T-helper 2 cell treated with Interferon-gamma antibody and Interleukin-4, amounts not matched to agents 5 μg/mL and 100 μg/mL, for 36 hours (primary cell): Measurements from ENCODE around the gene CNKSR3.
A peak's percentile ranks its signal among the peaks of the same experiment; 100 is the strongest.
"Not testable (repeated sequence)": the region's sequence is repeated elsewhere in the genome, so short reads cannot be mapped to it uniquely, and the experiment has no call there.

Source experiments
- DNase-seq: peaks from one replicate; pipeline ENCODE4 v3.0.0; 2021; ENCODE audit warnings: low spot score
- H3K27ac Mint-ChIP-seq: one replicate; pipeline ENCODE4 v1.8.0; 2021; ENCODE audit warnings: mild to moderate bottlenecking, mixed read lengths
- H3K27me3 Mint-ChIP-seq: one replicate; pipeline ENCODE4 v1.8.0; 2021; ENCODE audit warnings: low read depth, mixed read lengths
- H3K36me3 Mint-ChIP-seq: one replicate; pipeline ENCODE4 v1.8.0; 2021; ENCODE audit warnings: low read depth, mixed read lengths
- H3K4me1 Mint-ChIP-seq: one replicate; pipeline ENCODE4 v1.8.0; 2021; ENCODE audit warnings: low read depth, mixed read lengths
- H3K4me3 Mint-ChIP-seq: one replicate; pipeline ENCODE4 v1.8.0; 2022; ENCODE audit warnings: mild to moderate bottlenecking, moderate library complexity, mixed read lengths
- H3K9me3 Mint-ChIP-seq: one replicate; pipeline ENCODE4 v1.8.0; 2021; ENCODE audit warnings: mixed read lengths

CNKSR3 gene

GRCh38 chr6:154516276-154516675, 5.8 kb upstream of the CNKSR3 start:
- peaks cover 21% of the 10 kb centered on the region for H3K27me3 Mint-ChIP-seq
- no peaks in the 10 kb centered on the region for H3K36me3 Mint-ChIP-seq
- DNase-seq = no peak
- no peak overlapping the region for H3K4me3 Mint-ChIP-seq
- no peaks in the 10 kb centered on the region for H3K4me1 Mint-ChIP-seq
- H3K27ac Mint-ChIP-seq = no peak overlapping the region
- H3K9me3 Mint-ChIP-seq = no peaks in the 10 kb centered on the region

GRCh38 chr6:154515826-154516225, 5.3 kb upstream of the CNKSR3 start:
- no peaks in the 10 kb centered on the region for H3K9me3 Mint-ChIP-seq
- DNase-seq = no peak
- no peaks in the 10 kb centered on the region for H3K36me3 Mint-ChIP-seq
- H3K27ac Mint-ChIP-seq = no peak overlapping the region
- H3K4me3 Mint-ChIP-seq = no peak overlapping the region
- H3K4me1 Mint-ChIP-seq = peaks cover under 1% of the 10 kb centered on the region
- H3K27me3 Mint-ChIP-seq = peaks cover 25% of the 10 kb centered on the region

- H3K4me3 Mint-ChIP-seq, H3K36me3 Mint-ChIP-seq, H3K9me3 Mint-ChIP-seq, H3K4me1 Mint-ChIP-seq, H3K27ac Mint-ChIP-seq, DNase-seq: not testable (repeated sequence)
- peaks cover 29% of the 10 kb centered on the region for H3K27me3 Mint-ChIP-seq
Observed at GRCh38 chr6:154515076-154515475, 4.6 kb upstream of the CNKSR3 start.

- DNase-seq = no peak
- Mint-ChIP-seq H3K4me3 (no peak overlapping the region), H3K27me3 (peaks cover 31% of the 10 kb centered on the region)
Observed at GRCh38 chr6:154514481-154514880, 4.0 kb upstream of the CNKSR3 start.

GRCh38 chr6:154513601-154514320, 3.3 kb upstream of the CNKSR3 start:
- DNase-seq = no peak
- Mint-ChIP-seq H3K4me1 (peaks cover 3% of the 10 kb centered on the region), H3K27ac (no peak overlapping the region), H3K36me3 (no peaks in the 10 kb centered on the region), H3K4me3 (no peak overlapping the region), H3K9me3 (no peaks in the 10 kb centered on the region), H3K27me3 (peaks cover 38% of the 10 kb centered on the region)

More at GRCh38 chr6:154514481-154514880, 4.0 kb upstream of the CNKSR3 start:
- no peaks in the 10 kb centered on the region for H3K9me3 Mint-ChIP-seq
- H3K27ac Mint-ChIP-seq = no peak overlapping the region
- H3K36me3 Mint-ChIP-seq = no peaks in the 10 kb centered on the region
- H3K4me1 Mint-ChIP-seq = peaks cover 3% of the 10 kb centered on the region

- peak overlapping the region; percentile 28 for H3K4me3 Mint-ChIP-seq
- no peak overlapping the region for H3K27ac Mint-ChIP-seq
- no peaks in the 10 kb centered on the region for H3K9me3 Mint-ChIP-seq
- H3K27me3 Mint-ChIP-seq = peaks cover 52% of the 10 kb centered on the region
- no peaks in the 10 kb centered on the region for H3K36me3 Mint-ChIP-seq
- DNase-seq = no peak
- peaks cover 3% of the 10 kb centered on the region for H3K4me1 Mint-ChIP-seq
Observed at GRCh38 chr6:154512201-154512600, 1.7 kb upstream of the CNKSR3 start.

GRCh38 chr6:154511791-154512190, 1.3 kb upstream of the CNKSR3 start:
- Mint-ChIP-seq H3K4me1 (peaks cover 3% of the 10 kb centered on the region), H3K27ac (no peak overlapping the region), H3K4me3 (peak overlapping the region; percentile 28), H3K27me3 (peaks cover 56% of the 10 kb centered on the region), H3K9me3 (no peaks in the 10 kb centered on the region), H3K36me3 (no peaks in the 10 kb centered on the region)
- DNase-seq = no peak

- Mint-ChIP-seq H3K4me1 (peaks cover 3% of the 10 kb centered on the region), H3K27me3 (peaks cover 63% of the 10 kb centered on the region), H3K9me3 (no peaks in the 10 kb centered on the region), H3K27ac (no peak overlapping the region), H3K36me3 (no peaks in the 10 kb centered on the region), H3K4me3 (peak overlapping the region; percentile 18)
- DNase-seq = no peak
Observed at GRCh38 chr6:154509421-154510143, 903 bp downstream of the CNKSR3 start.

- no peaks in the 10 kb centered on the region for H3K9me3 Mint-ChIP-seq
- H3K4me1 Mint-ChIP-seq = peaks cover 3% of the 10 kb centered on the region
- no peaks in the 10 kb centered on the region for H3K36me3 Mint-ChIP-seq
- H3K27ac Mint-ChIP-seq = no peak overlapping the region
- DNase-seq = no peak
- peaks cover 63% of the 10 kb centered on the region for H3K27me3 Mint-ChIP-seq
- peak overlapping the region; percentile 40 for H3K4me3 Mint-ChIP-seq
Observed at GRCh38 chr6:154508573-154509375, 1.7 kb downstream of the CNKSR3 start.

GRCh38 chr6:154506991-154507898, 3.2 kb downstream of the CNKSR3 start:
- H3K27me3 Mint-ChIP-seq = peaks cover 53% of the 10 kb centered on the region
- H3K9me3 Mint-ChIP-seq = no peaks in the 10 kb centered on the region
- no peak for DNase-seq
- H3K36me3 Mint-ChIP-seq = no peaks in the 10 kb centered on the region
- H3K4me1 Mint-ChIP-seq = peaks cover 3% of the 10 kb centered on the region
- no peak overlapping the region for H3K4me3 Mint-ChIP-seq
- H3K27ac Mint-ChIP-seq = no peak overlapping the region

GRCh38 chr6:154506582-154506981, 3.9 kb downstream of the CNKSR3 start:
- H3K4me1 Mint-ChIP-seq = peaks cover 3% of the 10 kb centered on the region
- no peaks in the 10 kb centered on the region for H3K9me3 Mint-ChIP-seq
- no peak overlapping the region for H3K4me3 Mint-ChIP-seq
- DNase-seq = no peak
- H3K27me3 Mint-ChIP-seq = peaks cover 46% of the 10 kb centered on the region
- H3K36me3 Mint-ChIP-seq = no peaks in the 10 kb centered on the region
- no peak overlapping the region for H3K27ac Mint-ChIP-seq

GRCh38 chr6:154506108-154506507, 4.4 kb downstream of the CNKSR3 start:
- Mint-ChIP-seq H3K36me3 (no peaks in the 10 kb centered on the region), H3K27ac (no peak overlapping the region), H3K4me1 (peaks cover 3% of the 10 kb centered on the region), H3K9me3 (no peaks in the 10 kb centered on the region), H3K27me3 (peaks cover 47% of the 10 kb centered on the region), H3K4me3 (no peak overlapping the region)
- no peak for DNase-seq

- no peaks in the 10 kb centered on the region for H3K4me1 Mint-ChIP-seq
- no peak for DNase-seq
- H3K9me3 Mint-ChIP-seq = no peaks in the 10 kb centered on the region
- peaks cover 40% of the 10 kb centered on the region for H3K27me3 Mint-ChIP-seq
- H3K4me3 Mint-ChIP-seq = no peak overlapping the region
- no peaks in the 10 kb centered on the region for H3K36me3 Mint-ChIP-seq
- peak overlapping the region; percentile 2 for H3K27ac Mint-ChIP-seq
Observed at GRCh38 chr6:154504865-154505449, 5.5 kb downstream of the CNKSR3 start.
